ENCODE measurements around the gene USP32. TPM values are rescaled to one million over a fixed set of nuclear protein-coding genes. Genes with fewer than 3 reads are reported as not detected.
"Not testable (repeated sequence)": the region's sequence is repeated elsewhere in the genome, so short reads cannot be mapped to it uniquely, and the experiment has no call there.

USP32 gene
- polyA plus RNA-seq, 1 donor (not counting 4 experiments of a cell fraction or from before 2014, with no cell fraction given), result 37.6 TPM

DNA sequence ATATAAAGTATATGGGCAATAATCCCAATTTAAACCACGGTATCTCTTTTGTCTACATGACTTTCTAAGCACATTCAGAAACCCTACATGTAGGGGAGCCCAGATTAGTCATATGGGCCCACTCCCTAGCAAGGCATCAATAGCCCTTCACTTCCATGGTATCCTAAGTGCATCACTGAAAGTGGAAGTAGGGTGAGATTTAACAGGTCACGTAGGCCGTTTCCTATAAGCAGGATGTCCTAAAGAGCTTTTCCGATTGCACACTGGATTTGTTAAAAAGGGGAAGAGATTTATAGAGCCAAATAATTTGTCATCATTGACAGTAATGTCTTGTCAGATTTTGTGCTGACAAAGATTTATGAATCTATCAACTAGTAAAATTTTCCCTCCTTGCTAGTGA, 203.2 kb downstream of the USP32 start:
- Histone ChIP-seq H3K9me3 (ENCODE audit: control insufficient read depth, low read depth, low read length) (no peaks in the 10 kb centered on the region), H2AFZ (ENCODE audit: control insufficient read depth, low read length) (no peak overlapping the region), H3K27ac (ENCODE audit: control insufficient read depth, insufficient read depth, low read length) (no peak overlapping the region), H3K4me2 (ENCODE audit: control insufficient read depth, extremely low read depth, insufficient read depth, low read depth, low read length) (no peak overlapping the region), H3K9me1 (ENCODE audit: control insufficient read depth, extremely low read depth, insufficient read depth, low read length) (no peaks in the 10 kb centered on the region), H4K20me1 (ENCODE audit: control insufficient read depth, extremely low read depth, insufficient read depth, low read length) (no peaks in the 10 kb centered on the region), H3K9ac (ENCODE audit: control insufficient read depth, extremely low read depth, insufficient read depth, low read length) (no peak overlapping the region), H3K36me3 (ENCODE audit: control insufficient read depth in 2 of 2, extremely low read depth in 1 of 2, insufficient read depth in 2 of 2, low read length in 2 of 2) (peaks cover 10% of the 10 kb centered on the region in 2 experiments), H3K4me1 (ENCODE audit: control insufficient read depth, extremely low read depth, insufficient read depth, low read length) (no peaks in the 10 kb centered on the region), H3K27me3 (ENCODE audit: control insufficient read depth, extremely low read depth, insufficient read depth, low read length) (no peaks in the 10 kb centered on the region), H3K79me2 (ENCODE audit: control insufficient read depth, insufficient read depth, low read length) (no peaks in the 10 kb centered on the region), H3K4me3 (ENCODE audit: control insufficient read depth in 2 of 3, extremely low read depth in 1 of 3, insufficient read depth in 2 of 3, low read depth in 1 of 3, low read length in 3 of 3) (no peak overlapping the region)
- DNase-seq (ENCODE audit: low read depth, low spot score), result no peak
- no peak for FAIRE-seq
- TF ChIP-seq EZH2 (IDR thresholded peaks at IDR 0.05; ENCODE audit: low read length), result no peak
- TF ChIP-seq, protein P1, sequence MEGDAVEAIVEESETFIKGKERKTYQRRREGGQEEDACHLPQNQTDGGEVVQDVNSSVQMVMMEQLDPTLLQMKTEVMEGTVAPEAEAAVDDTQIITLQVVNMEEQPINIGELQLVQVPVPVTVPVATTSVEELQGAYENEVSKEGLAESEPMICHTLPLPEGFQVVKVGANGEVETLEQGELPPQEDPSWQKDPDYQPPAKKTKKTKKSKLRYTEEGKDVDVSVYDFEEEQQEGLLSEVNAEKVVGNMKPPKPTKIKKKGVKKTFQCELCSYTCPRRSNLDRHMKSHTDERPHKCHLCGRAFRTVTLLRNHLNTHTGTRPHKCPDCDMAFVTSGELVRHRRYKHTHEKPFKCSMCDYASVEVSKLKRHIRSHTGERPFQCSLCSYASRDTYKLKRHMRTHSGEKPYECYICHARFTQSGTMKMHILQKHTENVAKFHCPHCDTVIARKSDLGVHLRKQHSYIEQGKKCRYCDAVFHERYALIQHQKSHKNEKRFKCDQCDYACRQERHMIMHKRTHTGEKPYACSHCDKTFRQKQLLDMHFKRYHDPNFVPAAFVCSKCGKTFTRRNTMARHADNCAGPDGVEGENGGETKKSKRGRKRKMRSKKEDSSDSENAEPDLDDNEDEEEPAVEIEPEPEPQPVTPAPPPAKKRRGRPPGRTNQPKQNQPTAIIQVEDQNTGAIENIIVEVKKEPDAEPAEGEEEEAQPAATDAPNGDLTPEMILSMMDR (optimal IDR thresholded peaks at IDR 0.05 in 1 of 3, IDR thresholded peaks at IDR 0.05 in 1 of 3, conservative IDR thresholded peaks at IDR 0.05 in 1 of 3; ENCODE audit: extremely low read depth in 1 of 3, insufficient read depth in 2 of 3, low read length in 3 of 3), result no peak
- dilution Hi-C loops (cut with MboI; ENCODE audit: extremely low pct_ligation_motif_present, low sequenced_read_pairs), result no loop called here

DNA sequence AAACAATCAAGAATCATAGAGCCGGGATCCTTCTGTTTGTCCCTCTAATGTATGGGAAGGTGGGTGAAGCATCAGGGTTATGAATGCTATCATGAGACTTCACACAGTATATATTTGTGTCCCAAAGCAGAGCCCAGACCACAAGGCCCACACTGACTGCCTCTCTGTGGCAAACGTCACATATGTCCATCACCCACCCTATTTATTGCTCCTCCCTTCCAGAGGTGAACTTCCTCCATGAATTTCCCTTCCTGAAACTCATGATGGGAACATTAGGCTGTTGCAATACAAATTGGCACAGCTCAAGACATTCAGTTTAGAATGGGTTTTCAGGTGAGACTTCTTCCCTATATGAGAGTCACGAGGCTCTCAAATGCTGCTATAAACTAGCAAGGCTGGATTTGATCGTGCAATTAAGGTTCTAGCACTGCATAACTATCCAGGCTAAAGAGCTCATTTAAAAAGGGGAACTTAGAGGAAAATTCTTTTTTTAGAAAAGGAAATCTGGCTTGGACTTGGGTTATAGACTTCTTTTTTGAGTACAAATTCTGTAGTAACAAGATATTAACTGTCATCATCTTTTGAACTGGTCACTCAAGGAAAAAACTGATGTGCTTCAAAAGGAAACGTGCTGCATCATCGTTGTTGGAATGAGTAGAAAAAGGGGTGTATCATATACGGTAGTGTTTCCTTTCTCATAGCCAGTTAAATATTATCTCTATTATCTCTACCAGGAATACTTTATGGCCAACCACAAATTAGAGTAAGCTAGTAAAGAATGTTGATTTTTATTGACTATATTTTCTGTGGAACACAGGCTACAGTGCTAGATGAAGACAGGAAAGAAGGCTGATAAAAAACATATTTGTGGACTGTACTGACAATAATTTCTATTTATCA, 204.8 kb downstream of the USP32 start:
- H2AFZ ChIP-seq (ENCODE audit: control insufficient read depth, low read length); H3K4me1 ChIP-seq (ENCODE audit: control insufficient read depth, extremely low read depth, insufficient read depth, low read length); DNase-seq (ENCODE audit: low read depth, low spot score); H3K9ac ChIP-seq (ENCODE audit: control insufficient read depth, extremely low read depth, insufficient read depth, low read length); H3K4me3 ChIP-seq (ENCODE audit: control insufficient read depth in 2 of 3, extremely low read depth in 1 of 3, insufficient read depth in 2 of 3, low read depth in 1 of 3, low read length in 3 of 3); H3K9me1 ChIP-seq (ENCODE audit: control insufficient read depth, extremely low read depth, insufficient read depth, low read length); FAIRE-seq; H3K27me3 ChIP-seq (ENCODE audit: control insufficient read depth, extremely low read depth, insufficient read depth, low read length); H3K79me2 ChIP-seq (ENCODE audit: control insufficient read depth, insufficient read depth, low read length); dilution Hi-C loops (cut with MboI; ENCODE audit: extremely low pct_ligation_motif_present, low sequenced_read_pairs); H4K20me1 ChIP-seq (ENCODE audit: control insufficient read depth, extremely low read depth, insufficient read depth, low read length); H3K4me2 ChIP-seq (ENCODE audit: control insufficient read depth, extremely low read depth, insufficient read depth, low read depth, low read length); H3K9me3 ChIP-seq (ENCODE audit: control insufficient read depth, low read depth, low read length); H3K27ac ChIP-seq (ENCODE audit: control insufficient read depth, insufficient read depth, low read length): not testable (repeated sequence)
- H3K36me3 ChIP-seq (ENCODE audit: control insufficient read depth in 2 of 2, extremely low read depth in 1 of 2, insufficient read depth in 2 of 2, low read length in 2 of 2), result peaks cover 9 to 13% of the 10 kb centered on the region in 2 experiments

DNA sequence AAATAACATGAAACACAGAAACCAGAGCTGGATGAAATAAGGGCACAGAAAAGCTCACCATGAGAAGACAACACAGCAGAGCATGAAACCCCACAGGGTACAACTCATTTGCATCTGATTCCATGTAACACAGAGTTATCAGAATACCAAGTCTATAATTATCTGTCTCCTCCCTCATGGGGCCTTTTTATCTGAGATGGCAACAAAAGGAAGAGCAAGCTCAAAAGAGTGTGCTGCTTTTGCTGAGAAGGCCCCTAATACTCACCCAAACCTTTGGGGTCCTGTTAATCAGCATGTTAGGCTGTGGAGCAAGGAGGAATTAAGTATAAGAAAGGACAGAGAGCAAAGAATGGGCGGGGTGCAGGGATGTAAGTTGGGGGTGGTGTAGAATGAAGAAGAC, 205.6 kb downstream of the USP32 start:
- H3K4me1 ChIP-seq (ENCODE audit: control insufficient read depth, extremely low read depth, insufficient read depth, low read length); H3K9ac ChIP-seq (ENCODE audit: control insufficient read depth, extremely low read depth, insufficient read depth, low read length); H3K9me3 ChIP-seq (ENCODE audit: control insufficient read depth, low read depth, low read length); H4K20me1 ChIP-seq (ENCODE audit: control insufficient read depth, extremely low read depth, insufficient read depth, low read length); dilution Hi-C loops (cut with MboI; ENCODE audit: extremely low pct_ligation_motif_present, low sequenced_read_pairs); DNase-seq (ENCODE audit: low read depth, low spot score); H3K79me2 ChIP-seq (ENCODE audit: control insufficient read depth, insufficient read depth, low read length); H2AFZ ChIP-seq (ENCODE audit: control insufficient read depth, low read length); FAIRE-seq; H3K27me3 ChIP-seq (ENCODE audit: control insufficient read depth, extremely low read depth, insufficient read depth, low read length); H3K27ac ChIP-seq (ENCODE audit: control insufficient read depth, insufficient read depth, low read length); H3K4me3 ChIP-seq (ENCODE audit: control insufficient read depth in 2 of 3, extremely low read depth in 1 of 3, insufficient read depth in 2 of 3, low read depth in 1 of 3, low read length in 3 of 3); H3K4me2 ChIP-seq (ENCODE audit: control insufficient read depth, extremely low read depth, insufficient read depth, low read depth, low read length); H3K9me1 ChIP-seq (ENCODE audit: control insufficient read depth, extremely low read depth, insufficient read depth, low read length): not testable (repeated sequence)
- peaks cover 7 to 13% of the 10 kb centered on the region in 2 experiments for H3K36me3 ChIP-seq (ENCODE audit: control insufficient read depth in 2 of 2, extremely low read depth in 1 of 2, insufficient read depth in 2 of 2, low read length in 2 of 2)

DNA sequence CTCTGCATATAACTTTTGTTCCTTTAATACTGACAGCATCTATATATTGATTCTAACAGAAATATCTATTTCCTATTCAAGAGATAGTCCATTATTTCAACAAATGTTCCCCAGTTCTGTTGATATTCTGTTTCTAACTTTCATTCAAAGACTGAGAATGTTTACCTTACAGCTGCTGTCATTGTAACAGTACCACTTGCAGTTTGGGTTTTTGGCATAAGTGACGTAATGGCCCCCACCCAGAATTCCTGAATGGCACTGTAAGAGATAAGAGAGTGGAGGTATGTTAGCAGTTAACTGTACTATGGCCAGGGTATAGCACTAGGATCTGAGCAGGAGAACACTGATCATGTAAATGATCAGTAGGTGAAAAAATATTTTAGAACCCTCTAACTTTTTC, 211.6 kb downstream of the USP32 start:
- H3K27ac ChIP-seq (ENCODE audit: control insufficient read depth, insufficient read depth, low read length); H3K4me3 ChIP-seq (ENCODE audit: control insufficient read depth in 2 of 3, extremely low read depth in 1 of 3, insufficient read depth in 2 of 3, low read depth in 1 of 3, low read length in 3 of 3); H3K9me1 ChIP-seq (ENCODE audit: control insufficient read depth, extremely low read depth, insufficient read depth, low read length); H3K36me3 ChIP-seq (ENCODE audit: control insufficient read depth in 2 of 2, extremely low read depth in 1 of 2, insufficient read depth in 2 of 2, low read length in 2 of 2); dilution Hi-C loops (cut with MboI; ENCODE audit: extremely low pct_ligation_motif_present, low sequenced_read_pairs); H2AFZ ChIP-seq (ENCODE audit: control insufficient read depth, low read length); H3K4me2 ChIP-seq (ENCODE audit: control insufficient read depth, extremely low read depth, insufficient read depth, low read depth, low read length); DNase-seq (ENCODE audit: low read depth, low spot score); H3K27me3 ChIP-seq (ENCODE audit: control insufficient read depth, extremely low read depth, insufficient read depth, low read length); H3K9ac ChIP-seq (ENCODE audit: control insufficient read depth, extremely low read depth, insufficient read depth, low read length); H3K9me3 ChIP-seq (ENCODE audit: control insufficient read depth, low read depth, low read length); H4K20me1 ChIP-seq (ENCODE audit: control insufficient read depth, extremely low read depth, insufficient read depth, low read length); H3K4me1 ChIP-seq (ENCODE audit: control insufficient read depth, extremely low read depth, insufficient read depth, low read length); FAIRE-seq; H3K79me2 ChIP-seq (ENCODE audit: control insufficient read depth, insufficient read depth, low read length): not testable (repeated sequence)
